Stimulated activated CD4-positive, alpha-beta T cell treated with anti-CD3 and anti-CD28 coated beads, TNF-alpha, amount 100 ng/mL, for 24 hours (primary cell): ENCODE data around the gene CCDC171.
"Not testable (repeated sequence)": the region's sequence is repeated elsewhere in the genome, so short reads cannot be mapped to it uniquely, and the experiment has no call there.

Experiments
- DNase-seq, 3 experiments: peaks; one replicate each; pipeline ENCODE4 v3.0.0-alpha.2; 2020; ENCODE audit warnings: low read depth in 3 of 3

CCDC171 gene

DNA sequence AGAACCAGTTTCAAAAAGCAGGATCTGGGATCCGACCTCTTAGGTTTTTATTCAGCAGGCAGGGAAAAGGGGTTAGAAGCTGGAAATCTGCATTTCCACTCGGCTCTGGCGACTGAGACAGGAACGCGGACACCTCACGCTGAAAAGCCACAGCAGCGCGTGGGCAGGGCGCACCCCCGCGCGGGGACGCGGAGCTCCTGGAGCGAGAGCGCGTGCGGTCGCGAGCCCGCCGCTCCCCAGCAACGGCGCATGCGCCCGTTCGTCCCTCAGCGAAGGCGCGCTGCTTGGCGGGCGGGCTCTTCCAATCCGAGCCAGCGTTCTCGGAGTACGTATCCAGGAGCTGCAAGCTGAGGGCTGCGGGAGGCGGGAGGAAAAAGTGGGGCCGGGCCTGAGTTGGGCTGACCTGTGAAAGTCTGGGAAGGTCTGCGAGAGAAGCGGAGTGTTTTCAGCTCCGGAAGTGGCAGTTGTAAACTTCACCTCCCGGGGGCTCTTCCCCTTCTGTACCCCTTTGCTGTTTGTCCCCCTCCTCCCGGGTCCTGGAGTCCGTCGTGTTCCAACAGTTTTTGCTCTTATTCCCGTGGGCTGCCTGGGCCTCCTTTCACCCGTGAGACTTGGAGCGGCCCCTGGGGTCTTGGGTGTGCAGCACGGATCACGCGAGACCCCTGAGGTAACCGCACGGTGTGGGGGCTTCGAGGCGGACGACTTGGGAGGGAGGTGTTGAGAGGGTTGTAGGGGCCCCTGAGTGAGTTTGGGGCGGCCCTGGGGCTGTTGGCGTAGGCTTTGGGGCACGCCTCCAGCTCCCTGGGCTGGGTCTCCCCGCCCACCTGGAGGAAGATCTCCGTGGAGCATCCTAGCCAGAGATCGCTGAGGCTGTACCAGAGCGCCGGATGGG is at the start of gene CCDC171:
CCDC171 (plus strand) TSS at position 408 of the 892 bp plus-strand sequence. CDS start 11,046 bp downstream, outside the sequence.
- DNase-seq: peak; percentile 62 to 86 (median 74)

DNA sequence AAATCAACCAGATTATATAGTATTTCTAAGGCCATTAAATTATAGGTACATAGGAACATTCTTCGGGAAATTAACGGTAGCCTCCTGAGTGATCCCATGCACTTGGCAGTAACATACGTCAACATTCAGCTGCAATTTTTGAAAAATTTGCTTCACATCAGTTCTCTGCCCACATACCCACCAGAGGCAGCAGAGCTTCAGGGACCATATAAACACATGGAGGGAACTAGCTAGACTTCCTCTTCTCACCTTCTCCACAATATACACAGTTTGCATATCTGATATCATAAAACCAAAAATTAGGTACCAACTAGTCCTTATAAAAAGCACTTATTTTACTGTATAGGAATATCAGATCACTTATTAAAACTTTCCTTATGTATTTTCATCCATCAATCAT is 46.9 kb upstream of the CCDC171 start:
- no peak for DNase-seq

DNA sequence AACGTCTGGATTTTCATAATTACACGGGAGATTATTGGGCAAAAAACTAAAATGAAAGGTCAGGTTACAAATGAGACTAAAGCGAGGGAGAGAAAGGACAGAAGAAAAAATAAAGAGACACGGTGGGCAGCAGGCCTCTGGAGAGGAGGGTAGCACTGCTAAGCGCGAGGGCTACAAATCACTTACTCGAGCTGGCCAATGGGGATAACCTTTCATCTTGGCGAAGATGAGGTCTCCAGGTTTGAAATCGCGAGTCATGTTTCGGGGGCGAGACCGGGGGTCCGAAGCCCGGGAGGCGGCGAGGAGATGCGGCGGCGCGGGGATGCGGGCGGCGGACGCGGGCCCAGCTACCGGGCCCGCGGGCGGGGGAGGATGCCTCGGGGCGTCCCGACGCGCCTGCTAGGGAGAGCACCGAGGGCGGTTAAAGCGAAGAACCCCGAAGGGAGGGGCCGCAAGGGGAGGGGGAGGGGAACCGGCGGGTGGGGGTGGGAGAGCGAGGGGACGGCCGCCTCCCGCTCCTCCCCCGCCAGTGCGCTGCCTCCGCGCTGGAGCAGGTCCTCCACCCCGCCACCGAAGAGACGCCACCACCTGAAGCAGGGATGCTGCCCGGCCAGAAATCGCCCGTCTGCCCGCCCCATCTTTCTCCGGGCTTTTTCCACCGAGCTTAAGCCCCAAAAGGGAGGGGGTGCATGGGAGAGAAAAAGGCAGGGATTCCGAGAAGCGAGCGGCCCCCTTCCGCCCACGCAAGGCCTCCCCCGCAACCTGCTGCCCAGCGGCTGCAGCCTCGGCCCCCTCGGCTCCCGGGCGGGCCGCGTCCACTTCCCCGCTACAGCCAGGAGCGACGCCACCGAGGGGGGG is 42.7 kb upstream of the CCDC171 start:
- DNase-seq: peak; percentile 34 to 64 (median 35)

DNA sequence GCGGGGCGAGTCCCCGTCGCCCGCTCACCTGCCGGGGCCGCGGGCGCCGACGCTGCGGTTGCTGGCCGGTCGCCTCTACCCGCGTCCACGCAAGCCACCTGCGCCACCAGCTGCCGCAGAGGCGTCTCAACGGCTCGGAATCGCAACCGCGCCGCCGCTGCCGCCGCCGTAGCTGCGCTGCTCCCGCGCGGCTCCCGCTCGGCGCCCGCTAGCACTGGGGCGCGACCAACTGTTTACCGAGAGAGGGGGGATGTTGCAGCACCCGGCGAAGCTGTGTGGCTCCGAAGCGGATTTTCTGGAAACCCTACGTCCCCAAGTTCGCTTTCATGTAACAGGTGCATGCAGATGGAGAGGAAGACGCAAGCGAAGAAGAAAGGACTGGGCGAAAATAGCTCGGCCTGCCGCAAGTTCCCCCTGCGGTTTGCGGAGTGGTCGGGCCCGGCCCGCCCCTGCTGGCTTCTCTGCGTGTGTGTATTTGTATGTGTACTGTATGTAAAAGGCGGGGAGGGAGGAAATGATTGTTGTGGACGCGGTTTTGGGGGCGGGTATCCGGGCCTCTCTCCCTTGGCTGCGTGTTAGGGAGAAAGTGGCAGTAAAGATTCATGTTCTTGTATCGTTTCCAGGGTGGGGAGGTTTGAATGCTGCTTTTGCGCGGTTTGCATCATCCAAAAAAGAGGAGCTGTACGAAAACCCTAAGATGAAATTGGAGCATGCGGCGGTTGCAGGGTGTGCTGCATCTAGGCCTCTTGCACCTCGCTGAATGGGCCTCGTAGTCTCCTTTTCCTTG is 41.9 kb upstream of the CCDC171 start, which contains the start of gene PSIP1:
PSIP1 (minus strand) TSS at position 182 of the 787 bp plus-strand sequence. CDS start 782 bp downstream, outside the sequence.
- peak; percentile 63 to 83 (median 75) for DNase-seq

DNA sequence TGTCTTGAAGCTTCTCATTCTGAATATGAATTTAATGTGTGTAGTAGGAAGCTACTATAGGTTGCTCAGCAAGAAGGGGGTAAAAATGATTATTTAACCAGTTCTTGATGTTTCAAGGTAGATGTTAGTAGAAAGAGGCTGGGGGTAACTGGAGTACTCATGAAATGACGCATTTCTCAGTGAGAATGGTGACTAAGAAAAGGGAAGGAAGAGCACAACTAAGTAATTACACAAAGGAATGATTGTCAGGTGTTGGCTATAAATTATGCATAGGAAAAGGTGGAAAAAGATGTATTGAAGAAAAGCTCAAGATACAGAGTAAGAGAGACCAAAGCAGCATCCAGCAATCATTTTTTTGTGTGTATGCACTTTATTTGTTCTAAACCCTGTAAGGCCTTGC is 40.6 kb upstream of the CCDC171 start:
- DNase-seq: no peak

DNA sequence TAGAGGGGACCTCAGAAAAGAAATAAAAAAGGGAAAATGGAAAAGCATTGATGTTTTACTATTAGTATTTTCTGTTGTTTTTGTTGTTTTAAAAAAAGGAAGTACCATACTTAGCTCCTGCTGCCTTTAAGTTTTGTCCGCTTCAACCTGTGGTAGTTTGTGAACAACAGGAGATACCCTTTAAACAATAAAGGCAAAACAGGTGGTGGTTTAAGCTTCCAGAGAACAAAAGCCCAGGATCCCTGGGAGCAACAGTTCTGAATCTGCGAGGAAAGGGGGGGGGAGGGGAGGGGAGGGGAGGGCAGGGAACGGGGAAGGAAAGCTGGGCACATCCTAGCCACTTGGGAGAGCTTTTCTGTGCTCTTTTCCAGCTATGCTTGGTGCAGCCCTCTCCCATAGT is 40.0 kb upstream of the CCDC171 start:
- DNase-seq: no peak

DNA sequence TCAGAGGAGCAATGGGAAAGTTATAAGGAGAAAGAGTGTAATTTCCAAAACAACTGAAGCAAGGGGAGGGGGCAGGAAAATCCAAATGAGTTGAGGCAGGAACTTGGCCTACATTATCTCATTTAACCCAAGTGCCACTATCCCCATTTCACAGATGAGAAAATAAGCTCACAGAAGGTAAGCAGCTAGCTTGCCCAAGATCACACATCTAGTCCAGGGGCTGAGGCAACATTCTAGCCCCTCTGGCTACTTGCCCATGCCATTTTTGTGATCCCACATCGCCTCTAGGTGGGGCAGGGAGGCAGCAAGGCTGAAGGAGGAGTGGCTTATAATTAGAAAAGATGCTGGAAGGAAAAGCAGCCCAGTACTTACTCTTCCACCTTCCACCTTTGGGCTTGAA is 39.5 kb upstream of the CCDC171 start:
- no peak for DNase-seq

DNA sequence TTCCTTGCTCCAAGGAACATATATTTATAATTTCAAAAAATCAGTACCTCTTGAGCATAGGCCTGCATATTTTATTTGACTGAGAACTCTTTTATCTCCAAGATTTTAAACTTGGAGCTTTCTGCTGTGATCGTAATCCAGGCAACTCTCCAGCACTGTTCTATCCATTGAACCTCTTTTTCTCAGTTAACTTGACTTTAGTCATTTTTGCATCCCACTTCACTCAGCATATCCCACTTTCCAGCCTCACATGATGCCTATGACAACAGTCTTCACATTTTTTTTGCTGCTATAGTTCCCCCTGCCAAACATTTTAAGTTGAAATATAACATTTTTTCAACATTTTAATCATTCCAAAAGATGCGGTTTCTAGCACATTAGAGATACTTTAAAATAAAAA is 33.0 kb upstream of the CCDC171 start:
- no peak for DNase-seq

DNA sequence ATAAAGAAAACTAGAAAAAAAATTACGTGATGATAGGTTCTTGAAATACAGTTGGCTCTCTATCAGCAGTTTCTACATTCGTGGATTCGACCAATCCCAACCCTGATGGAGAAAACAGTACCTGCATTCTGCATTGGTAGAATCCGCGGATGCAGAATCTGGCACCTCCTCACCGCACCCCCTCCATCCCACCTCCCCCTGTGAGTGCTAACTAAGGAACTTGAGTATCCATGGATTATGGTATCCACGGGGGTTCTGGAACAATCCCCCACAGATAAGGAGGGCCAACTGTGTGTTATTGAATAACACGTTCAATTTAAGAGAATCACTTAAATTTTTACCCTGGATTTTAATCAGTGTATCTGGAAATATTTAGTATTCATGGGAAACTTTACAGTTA is 31.6 kb upstream of the CCDC171 start:
- DNase-seq: no peak

DNA sequence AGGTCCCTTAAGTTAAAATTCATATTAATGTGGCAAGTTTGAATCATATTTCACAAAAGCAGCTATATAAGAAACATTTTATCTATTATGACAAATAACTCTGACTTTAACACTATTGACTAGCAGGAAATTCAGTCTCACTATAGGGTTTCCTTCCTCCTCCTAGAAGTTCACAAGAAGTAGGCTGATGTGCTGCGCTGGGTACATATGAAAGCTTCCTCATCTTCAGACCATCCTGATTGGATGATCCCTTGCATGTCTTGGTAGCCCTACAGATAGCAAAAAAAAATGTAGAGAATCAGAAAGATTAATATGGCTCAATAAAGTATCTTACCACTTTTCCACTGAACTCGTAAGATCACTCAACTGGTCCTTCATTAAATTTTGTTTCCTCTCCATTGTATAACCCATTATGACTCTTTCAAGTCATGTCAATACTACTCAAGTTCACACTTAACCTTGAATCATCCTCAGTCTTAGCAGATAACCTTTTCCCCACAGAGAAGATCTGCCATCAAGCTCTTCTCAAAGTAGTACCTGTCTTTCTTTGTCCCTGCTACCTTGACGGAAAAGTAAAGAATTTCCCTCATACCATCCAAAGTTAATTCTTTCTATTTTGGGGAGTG is 30.6 kb upstream of the CCDC171 start:
- no peak for DNase-seq

DNA sequence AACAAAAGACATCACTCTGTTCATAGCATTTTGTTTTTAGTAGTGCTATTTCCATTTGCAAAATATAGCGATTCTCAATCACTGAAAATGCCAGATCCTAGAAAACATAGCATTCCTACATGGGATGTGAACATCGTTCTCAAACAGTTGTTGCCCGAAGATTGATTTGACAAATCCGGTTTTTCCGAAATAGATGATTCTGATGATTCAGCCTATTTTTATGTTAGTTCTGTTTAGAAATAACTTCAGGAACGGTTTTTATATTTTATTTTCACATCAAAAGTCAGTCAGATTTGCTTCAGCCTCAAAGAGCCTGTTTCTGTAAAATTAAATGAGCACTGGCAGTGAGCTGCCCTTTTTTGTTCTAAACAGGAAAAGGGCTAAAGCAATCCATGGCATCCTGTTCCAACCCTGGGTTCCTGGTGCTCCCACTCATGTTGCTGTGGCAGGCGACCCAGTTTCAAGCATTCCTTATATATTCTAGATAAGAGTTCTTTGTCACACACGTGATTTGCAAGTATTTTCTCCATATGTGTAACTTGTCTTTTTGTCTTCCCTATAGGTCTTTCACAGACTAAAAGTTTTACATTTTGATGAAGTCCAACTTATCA is 27.9 kb upstream of the CCDC171 start:
- no peak for DNase-seq

DNA sequence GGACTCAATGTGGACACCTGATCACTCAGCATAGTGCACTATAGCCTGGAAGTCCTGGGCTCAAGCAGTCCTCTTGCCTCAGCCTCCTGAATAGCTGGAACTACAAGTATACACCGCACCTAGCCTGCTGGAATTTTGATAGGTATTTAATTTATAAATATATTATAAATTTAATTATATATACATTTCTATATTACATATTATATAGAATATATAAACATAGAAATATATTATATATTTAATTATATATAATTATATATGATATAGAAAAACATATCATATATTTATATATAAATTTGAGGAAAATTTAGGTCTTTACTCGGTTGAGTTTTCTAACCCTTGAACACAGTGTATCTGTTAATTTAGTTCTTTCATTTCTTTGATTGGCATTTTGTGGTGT is 26.9 kb upstream of the CCDC171 start:
- no peak for DNase-seq

DNA sequence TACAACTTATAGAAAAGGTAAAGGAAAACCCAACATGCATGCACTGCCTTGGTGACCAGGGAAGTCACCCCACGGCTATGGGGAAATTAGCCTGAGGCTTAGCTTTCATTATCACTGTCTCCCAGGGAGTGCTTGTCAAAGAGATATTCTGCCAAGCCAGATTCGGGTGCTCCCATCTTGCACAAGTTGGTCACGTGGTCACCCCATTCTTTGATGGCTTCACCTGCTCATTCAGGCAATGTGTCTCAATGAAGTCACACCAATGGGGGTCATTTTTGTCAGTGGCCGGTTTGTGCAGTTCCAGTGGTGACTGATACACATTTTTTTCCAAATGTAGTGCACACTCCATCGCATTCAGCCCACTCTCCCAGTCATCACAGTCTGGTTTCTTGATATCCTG is 25.8 kb upstream of the CCDC171 start:
- DNase-seq: not testable (repeated sequence)

DNA sequence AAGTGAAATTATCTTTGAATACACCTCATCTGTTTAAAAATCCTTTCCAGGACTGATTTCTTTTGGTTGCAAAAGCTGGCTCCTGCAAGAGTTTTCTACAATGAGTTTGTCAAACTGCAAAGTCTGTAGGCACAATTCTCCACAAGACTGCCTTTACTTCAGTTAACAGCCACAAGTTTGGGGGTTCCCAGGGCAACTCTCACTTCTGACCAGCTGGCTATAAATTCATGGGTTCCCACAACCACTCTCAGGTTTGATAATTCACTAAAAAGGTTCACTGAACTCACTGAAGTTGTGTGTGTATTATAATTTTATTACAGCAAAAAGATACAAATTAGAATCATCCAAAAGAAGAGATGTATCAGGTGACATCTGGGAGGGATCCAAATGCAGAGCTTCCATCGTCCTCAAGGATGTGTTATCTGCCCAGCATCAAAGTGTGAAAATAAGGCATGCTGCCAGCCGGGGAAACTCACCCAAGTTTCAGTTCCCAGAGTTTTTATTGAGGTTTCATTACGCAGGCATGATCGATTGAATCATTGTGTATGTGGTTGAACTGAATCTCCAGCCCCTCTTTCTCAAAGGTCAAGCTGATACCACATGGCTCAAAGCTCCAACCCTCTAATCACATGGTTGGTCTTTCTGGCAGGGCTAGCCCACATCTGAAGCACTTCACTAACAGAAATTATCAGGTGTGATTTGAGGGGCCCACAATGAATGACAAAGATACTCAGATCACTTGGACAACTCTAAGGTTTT is 23.1 kb upstream of the CCDC171 start:
- DNase-seq: no peak

DNA sequence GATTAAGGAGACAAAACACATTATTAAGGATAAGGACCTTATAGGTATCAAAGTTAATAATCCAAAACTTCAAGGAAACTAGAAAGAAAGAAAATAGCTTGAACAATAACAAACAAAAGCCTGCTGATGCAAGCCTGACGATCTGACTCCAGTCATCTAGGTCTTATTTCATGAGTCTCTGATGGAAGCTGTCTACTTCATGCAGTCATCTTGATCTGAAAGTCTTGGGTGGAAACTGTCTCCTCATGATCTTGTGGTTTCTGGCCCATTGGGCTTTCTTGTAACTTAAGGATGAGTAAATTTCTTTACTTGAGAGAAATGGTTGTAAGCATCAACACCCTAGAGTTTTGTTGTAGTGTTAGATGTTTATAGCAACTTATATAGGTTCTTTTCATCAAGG is 21.5 kb upstream of the CCDC171 start:
- DNase-seq: no peak

DNA sequence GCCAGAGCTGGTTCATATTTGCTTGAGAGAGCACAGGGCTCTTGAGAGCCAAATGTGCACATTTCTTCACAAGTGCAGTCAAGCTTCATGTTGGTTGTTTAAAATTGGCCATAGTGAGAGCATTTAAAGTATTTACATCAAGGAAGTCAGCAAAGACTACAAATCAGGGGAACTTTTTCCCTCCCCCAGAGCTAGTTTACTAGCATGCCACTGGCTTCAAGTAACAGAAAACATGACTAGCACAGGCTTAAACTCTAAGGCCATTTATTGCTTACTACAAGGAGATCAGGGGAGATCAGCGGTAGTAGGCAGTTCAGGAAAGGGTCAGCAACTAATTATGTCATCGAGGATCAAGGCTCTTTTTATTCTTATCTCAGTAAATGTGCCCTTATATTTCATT is 11.0 kb upstream of the CCDC171 start:
- no peak for DNase-seq

DNA sequence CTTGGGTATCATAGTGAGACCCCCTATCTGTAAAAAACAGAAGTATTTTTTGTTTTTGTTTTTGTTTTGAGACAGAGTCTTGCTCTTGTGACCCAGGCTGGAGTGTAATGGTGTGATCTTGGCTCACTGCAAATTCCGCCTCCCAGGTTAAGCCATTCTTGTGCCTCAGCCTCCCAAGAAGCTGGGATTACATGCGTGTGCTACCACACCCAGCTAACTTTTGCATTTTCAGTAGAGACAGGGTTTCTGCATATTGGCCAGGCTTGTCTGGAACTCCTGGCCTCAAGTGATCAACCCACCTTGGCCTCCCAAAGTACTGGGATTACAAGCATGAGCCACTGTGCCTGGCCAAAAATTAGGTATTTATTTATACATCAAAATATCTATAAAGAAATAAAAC is 10.2 kb upstream of the CCDC171 start:
- DNase-seq: no peak

DNA sequence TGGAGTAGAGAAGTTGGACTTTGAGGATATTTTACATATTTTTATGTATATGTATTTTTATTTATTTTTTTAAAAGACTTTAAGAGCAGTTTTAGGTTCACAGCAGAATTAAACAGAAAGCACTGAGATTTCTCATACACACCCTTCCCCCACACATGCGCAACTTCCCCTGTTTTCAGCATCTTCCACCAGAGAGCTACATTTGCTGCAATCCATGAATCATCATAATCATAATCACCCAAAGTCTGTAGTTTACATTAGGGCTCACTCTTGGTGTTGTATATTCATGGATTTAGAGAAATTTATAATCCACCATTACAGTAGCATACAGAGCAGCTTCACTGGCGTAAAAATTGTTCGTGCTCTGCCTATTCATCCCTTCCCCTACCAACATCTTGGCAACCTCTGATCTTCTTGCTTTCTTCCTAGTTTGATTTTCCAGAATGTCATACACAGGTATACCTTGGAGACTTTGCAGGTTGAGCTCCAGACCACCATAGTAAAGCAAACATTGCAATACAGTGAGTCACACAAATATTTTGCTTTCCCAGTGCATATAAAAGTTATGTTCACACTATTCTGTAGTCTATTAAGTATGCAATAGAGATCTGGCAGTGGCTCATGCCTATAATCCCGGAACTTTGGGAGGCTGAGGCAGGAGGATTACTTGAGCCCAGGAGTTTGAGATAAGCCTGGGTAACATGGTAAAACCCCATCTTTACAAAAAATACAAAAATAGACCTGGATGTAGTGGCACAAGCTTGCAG is 9.6 kb upstream of the CCDC171 start:
- no peak for DNase-seq

DNA sequence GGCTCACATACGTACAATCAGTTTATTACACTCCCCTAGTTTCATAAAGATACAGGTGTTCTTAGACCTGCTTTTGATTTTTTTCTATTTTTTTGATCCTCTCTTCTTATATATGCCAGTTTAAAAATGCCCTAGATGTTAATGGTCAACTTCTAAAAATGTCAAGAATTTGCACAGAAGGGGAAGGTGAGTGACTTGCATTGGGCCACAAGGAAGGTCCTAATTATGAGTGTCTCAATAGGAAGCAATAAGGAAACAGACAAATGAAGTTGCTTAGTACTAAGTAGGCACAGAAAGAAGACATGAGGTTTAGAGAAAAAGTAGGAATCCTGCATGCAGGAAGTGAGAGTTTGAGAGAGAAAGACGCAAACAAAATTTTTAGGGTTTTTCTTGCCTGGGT is 3.2 kb upstream of the CCDC171 start:
- DNase-seq: no peak
